Stimulated activated CD4-positive, alpha-beta T cell treated with anti-CD3 and anti-CD28 coated beads, Interleukin-1b, Interleukin-23, amount 100 ng/mL, for 24 hours (primary cell): Measurements from ENCODE around the gene PDK2.

Experiments used
- DNase-seq, 4 experiments: peaks; one replicate each; pipeline ENCODE4 v3.0.0-alpha.2; 2020; ENCODE audit warnings: low read depth in 4 of 4, low spot score in 1 of 4

PDK2 gene

GRCh38 chr17:50078430-50078829 is 16.7 kb upstream of the PDK2 start:
- no peak for DNase-seq

GRCh38 chr17:50079334-50080095 is 15.6 kb upstream of the PDK2 start:
- no peak for DNase-seq

- DNase-seq, result no peak
Measured at GRCh38 chr17:50080096-50080480, 15.1 kb upstream of the PDK2 start.

- DNase-seq, result no peak
Measured at GRCh38 chr17:50080827-50081226, 14.3 kb upstream of the PDK2 start.

- DNase-seq, result no peak
Measured at GRCh38 chr17:50081757-50082156, 13.4 kb upstream of the PDK2 start.

GRCh38 chr17:50087246-50087911 is 7.8 kb upstream of the PDK2 start:
- peak; percentile 39 to 69 (median 58) for DNase-seq

GRCh38 chr17:50087912-50088405 is 7.2 kb upstream of the PDK2 start:
- no peak for DNase-seq

GRCh38 chr17:50088952-50089825 is 6.0 kb upstream of the PDK2 start:
- DNase-seq, result no peak

GRCh38 chr17:50090071-50090470 is 5.1 kb upstream of the PDK2 start:
- DNase-seq, result no peak

GRCh38 chr17:50090971-50091917 is 3.9 kb upstream of the PDK2 start:
- no peak for DNase-seq

GRCh38 chr17:50091918-50092285 is 3.2 kb upstream of the PDK2 start:
- no peak for DNase-seq

GRCh38 chr17:50093246-50093645 is 1.9 kb upstream of the PDK2 start:
- DNase-seq, result no peak

- no peak for DNase-seq
Measured at GRCh38 chr17:50093807-50094206, 1.3 kb upstream of the PDK2 start.

- DNase-seq, result peak; percentile 84 to 93 (median 89)
Measured at GRCh38 chr17:50094243-50094752, 853 bp upstream of the PDK2 start.

GRCh38 chr17:50095626-50096037 is 481 bp downstream of the PDK2 start:
- DNase-seq, result no peak

- DNase-seq, result no peak
Measured at GRCh38 chr17:50096092-50096491, 941 bp downstream of the PDK2 start.

GRCh38 chr17:50096758-50097157 is 1.6 kb downstream of the PDK2 start:
- no peak for DNase-seq

GRCh38 chr17:50097455-50097854 is 2.3 kb downstream of the PDK2 start:
- DNase-seq, result no peak

- DNase-seq, result no peak
Measured at GRCh38 chr17:50097926-50098325, 2.8 kb downstream of the PDK2 start.

- no peak for DNase-seq
Measured at GRCh38 chr17:50098583-50098982, 3.4 kb downstream of the PDK2 start.
